DMS53 (cell line): ENCODE measurements around the gene GRIK4.

ENCODE experiments used
- DNase-seq: peaks from one replicate; lab custom pipeline; 2025; lab: John Stamatoyannopoulos, UW

Gene GRIK4

GRCh38 chr11:120883404-120884080 is 372.0 kb downstream of the GRIK4 start:
- no peak for DNase-seq

GRCh38 chr11:120884154-120885020 is 372.8 kb downstream of the GRIK4 start:
- DNase-seq, result no peak

DNA sequence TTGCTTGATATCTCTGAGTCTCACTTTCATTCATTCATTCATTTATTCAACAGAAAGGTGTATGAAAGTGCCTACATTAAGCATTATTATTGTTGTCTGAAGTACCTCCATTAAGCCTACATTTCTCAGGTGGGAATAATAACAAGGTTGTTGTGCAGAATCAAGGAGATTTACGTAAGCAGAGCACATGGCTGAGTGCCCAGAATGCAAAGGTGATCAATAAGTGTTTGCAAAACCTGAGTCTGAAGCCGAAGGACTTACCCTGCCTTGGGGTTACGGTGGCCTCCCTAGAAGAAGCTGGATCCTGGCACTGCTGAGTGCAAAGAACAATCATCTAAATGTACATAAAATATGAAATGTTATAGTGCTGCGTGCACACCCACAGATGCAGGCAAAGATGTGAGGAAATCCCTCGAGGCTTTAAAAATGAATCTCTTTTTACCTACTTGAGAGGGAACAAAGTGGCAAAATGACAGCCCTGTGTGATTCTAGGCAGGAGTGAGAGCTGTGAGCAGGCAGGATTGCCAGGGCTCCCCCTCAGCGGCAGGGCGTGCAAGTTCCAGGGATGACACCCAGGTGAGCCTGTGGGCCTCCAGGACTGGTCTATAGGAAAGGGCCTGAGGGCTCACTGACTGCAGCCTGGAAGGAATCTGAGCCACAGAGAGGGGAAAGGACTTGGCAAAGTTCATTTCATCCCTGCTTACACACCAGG is 379.2 kb downstream of the GRIK4 start:
- DNase-seq, result no peak

GRCh38 chr11:120893440-120894201 is 382.1 kb downstream of the GRIK4 start:
- DNase-seq, result peak; percentile 25

DNA sequence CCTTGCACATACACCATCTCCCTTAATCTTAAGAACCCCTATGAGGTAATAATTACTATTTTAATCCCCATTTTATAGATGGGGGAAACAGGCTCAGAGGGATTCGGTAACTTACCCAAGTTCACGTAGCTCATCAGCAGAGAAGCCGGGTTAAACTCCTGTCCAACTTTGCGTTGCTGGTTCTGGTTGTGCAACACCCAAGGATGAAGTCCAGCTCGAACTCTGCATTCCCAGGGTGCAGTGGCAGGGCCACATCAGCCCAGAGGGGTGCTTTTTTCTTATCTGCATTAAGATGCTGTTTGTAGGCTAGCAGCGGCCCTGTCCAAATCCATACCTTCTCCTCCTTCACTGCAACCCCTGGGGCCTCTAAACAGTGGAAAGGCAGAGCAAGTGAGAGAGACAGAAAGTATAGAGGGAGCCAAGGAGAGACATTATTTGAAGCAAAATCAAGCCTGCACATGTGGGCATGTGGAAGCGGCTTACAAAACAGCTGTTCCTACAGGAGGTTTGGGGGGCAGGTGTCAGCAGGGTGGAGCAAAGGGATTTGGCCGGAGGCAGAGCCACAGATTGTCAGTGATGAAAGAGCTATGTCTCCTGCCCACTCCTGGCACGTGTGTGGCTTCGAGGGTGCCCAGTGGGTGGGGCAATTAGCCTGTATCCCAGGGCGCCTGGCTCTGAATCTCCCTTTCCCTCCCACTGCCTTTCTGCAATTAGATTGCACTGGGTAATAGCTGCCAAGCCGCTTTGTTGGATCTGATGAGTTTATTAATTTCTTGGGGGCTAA is 382.8 kb downstream of the GRIK4 start:
- no peak for DNase-seq

- no peak for DNase-seq
Measured at GRCh38 chr11:120896687-120897086, 385.1 kb downstream of the GRIK4 start.

DNA sequence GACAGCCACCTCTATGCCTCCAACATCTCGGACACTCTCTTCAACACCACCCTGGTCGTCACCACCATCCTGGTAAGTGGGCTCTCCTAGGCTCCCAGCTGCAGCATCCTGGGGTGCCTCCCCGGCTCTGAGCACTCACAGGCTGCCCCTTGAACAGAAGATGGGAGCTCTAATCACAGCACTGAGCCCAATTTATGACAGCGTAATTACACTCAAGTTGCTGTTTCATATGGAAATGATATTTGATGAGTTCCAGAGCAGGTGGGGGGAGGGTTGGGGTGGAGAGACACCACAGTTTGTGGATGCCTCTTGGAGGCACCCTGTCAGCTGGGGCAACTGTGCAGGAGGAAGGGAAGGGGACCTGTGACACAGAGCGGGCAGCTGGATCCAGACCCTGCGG is 387.0 kb downstream of the GRIK4 start:
- DNase-seq, result no peak

DNA sequence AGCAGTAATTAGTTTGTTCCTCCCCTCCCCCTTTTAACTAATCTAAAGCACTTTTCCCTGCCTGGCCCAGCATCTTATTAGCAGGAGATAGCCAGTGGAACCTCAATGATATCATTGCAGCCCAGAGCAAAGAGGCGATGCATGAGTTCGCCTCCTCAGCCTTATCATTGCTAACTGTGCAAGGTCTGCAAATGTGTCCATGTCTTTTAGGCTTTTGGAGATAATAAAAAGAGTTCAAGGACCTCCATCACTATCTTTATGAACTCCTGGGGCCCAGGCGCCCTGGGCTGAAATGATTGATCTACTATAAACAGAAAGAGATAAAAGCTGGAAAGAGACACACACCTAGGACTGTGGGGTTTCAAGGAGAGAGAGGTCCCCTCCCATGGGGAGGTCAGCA is 388.2 kb downstream of the GRIK4 start:
- no peak for DNase-seq

DNA sequence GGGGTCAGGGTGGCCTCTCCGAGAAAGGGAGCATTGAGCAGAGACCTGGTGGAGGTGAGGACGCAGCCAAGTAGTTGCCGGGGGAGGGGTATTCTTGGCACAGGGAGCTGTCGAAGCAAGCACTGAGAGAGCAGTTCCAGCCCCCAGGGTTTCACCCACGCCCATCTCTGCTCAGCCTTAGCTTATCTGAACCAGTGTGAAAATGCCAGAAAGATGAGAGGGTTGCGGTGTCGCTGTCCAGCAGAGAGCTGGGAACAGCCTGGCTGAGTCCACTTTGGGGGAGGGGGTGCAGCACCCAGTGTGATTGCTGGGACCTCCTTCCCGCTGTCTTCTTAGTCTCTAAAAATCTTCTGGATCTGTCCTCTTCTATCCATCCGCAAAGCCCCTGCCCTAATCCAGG is 389.1 kb downstream of the GRIK4 start:
- no peak for DNase-seq

- DNase-seq, result no peak
Measured at GRCh38 chr11:120903686-120904085, 392.1 kb downstream of the GRIK4 start.

- DNase-seq, result no peak
Measured at GRCh38 chr11:120904116-120904515, 392.6 kb downstream of the GRIK4 start.

DNA sequence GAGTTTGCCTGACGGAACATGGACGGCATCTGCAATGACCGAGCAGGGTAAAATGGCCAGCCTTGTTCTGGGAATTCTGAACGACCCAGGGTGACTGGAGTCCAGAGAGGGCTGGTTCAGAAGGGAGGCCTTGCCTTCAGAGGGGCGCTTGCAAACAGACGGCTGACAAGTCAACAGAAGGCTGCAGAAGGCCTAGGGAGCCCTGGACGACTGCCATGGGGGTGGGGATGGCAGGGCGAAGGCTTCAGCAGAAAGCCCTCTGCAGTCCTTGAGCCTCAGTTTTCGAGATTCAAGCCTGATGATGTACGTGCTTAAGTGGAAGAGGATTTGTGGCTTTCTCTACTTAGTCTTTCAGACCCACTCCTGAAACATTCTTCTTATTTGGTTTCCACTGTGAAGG is 395.2 kb downstream of the GRIK4 start:
- no peak for DNase-seq

DNA sequence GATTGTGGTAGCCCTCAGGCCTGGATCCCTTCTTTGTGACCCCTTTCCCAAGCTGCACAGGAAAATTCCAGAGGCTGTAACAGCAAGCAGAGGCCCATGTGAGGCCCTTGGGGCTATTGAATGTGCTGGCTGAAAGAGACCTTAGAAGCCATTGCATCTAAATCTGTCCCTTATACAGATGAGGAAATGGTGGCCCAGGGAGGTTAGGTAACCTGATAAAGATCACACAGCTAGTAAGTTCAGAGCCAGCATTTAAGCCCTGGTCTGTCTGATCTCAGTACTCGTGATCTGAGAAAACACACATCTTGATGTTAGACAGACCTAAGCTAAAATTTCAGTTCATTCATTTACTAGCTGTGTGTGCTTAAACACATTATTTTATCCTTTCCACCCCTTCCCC is 396.4 kb downstream of the GRIK4 start:
- DNase-seq, result no peak

DNA sequence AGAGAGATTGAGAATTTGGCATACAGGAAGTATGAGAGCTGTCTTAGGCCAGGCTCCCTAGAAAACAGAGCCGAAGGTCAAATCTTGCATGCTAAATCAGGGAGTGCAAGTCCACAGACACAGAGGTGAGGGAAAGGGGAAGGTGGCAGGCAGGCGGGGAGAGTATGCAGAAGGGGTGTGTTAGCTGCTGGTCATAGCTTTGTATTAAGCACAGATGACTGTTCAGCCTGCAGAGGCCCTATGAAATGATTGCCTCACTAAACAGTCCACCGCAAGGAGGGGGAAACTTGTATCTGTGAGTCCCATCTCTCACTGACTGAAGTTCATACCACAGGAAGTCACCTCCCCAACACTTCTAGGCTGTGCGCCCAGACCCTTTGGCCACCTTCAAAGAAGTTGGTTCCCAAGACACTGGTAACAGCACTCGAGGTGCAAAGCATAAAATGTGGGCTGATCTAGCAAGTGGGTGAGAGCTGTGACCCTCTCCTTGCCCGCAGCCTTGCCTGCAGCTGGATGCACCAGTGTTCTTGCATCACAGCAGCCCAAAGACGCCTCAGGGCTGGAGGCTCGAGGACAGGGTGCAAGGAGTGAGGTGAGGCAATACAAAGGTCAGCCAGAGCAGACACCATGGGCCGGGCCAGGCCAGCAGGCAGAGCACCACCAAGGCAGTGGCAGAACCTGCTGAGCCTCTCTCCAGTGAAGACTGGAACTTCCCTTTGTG is 397.1 kb downstream of the GRIK4 start:
- no peak for DNase-seq

DNA sequence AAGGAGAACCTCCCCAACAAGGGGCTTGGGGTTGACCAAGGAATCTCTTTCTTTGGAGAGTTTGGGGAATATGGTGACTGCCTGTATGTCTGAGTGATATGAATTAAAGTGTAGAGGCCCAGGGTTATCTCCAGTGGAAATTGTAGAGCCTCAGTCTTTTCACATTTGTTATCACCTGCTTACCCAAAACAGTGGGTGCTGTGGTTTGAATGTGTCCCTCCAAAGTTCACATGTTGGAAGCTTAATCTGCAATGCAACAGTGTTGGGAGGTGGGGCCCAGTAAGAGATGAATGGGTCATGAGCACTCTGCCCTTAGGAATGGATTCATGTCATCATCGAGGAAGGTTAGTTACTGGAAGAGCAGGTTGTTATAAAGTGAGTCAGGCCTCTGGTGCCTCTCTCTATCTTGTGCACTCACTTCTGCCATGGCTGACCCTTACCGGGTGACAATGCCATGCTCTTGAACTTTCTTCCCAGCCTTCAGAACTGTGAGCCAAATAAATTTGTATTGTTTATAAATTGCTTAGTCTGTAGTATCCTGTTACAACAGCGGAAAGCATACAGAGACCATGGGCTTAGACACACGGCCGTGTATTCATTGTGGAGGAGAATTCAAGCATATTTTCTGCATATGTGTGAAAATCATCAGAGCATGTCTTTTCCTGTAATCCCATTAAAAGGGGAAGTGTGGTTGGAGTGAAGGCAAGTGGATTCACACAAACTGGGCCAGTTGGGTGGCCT is 398.3 kb downstream of the GRIK4 start:
- no peak for DNase-seq

DNA sequence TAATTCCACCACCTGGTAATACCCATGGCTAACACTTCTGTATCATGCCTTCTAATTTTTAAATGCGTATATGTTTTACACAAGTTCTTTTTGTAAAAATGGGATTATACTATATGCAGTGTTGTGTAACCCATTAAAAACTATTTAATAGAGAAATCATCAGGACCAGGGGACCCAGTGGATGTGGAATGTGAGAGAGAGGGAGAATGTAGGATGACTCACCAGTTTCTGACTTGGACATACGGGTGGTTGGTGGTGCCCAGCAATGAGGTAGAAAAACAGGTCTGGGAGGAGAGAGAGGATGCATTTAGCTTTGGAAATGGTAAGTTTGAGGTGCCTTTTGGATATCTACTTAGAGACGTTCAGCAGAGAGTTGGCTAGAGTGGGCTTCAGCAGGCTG is 400.4 kb downstream of the GRIK4 start:
- no peak for DNase-seq

GRCh38 chr11:120912504-120912903 is 401.0 kb downstream of the GRIK4 start:
- DNase-seq, result peak; percentile 75

DNA sequence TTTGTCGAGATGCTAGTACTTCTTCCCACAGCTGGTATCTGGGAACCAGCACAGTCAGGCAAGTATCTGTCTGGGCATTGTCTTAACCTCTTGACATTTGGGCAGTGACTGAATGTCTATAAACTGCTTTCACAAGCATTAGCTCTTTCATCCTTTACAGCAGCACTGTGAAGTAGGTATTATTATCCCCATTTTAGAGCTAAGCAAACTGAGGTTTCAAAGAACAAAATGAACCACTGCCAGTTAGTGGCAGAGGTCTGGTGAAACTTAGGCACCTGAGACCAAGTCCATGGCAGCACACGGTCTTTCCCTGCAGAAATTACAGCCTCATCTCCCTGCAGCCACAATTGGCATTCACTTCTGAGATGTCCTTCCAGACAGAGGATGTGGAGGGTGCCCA is 401.4 kb downstream of the GRIK4 start:
- DNase-seq, result no peak

- DNase-seq, result no peak
Measured at GRCh38 chr11:120914021-120914420, 402.5 kb downstream of the GRIK4 start.

DNA sequence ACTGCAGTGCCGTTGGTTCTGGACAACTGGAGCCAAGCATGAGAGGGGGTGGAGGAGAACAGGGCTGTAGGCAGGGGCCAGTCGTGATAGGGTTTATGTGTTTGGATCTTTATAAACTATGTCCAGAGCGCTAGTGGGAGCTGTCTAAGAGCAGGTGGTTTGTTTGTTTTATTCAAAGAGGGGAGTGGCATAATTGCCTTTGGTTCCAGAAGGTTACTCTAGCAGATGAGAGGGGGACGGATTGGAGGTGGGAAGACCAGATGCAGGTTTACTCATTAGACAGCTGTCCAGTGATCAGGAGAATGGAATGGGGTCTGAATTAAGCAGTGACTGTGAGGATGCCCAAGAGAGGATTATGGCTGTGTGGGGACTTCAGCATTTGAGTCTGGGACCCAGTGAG is 403.1 kb downstream of the GRIK4 start:
- no peak for DNase-seq
